Smooth muscle cell (in vitro differentiated cells): Measurements from ENCODE around the gene AP2A1. TPM values are rescaled to one million over a fixed set of nuclear protein-coding genes. Genes with fewer than 3 reads are reported as not detected.

ENCODE experiments used
- DNase-seq: peaks from one replicate; lab custom pipeline; 2025; ENCODE audit not compliant: unreplicated experiment; lab: John Stamatoyannopoulos, UW
- H2AFZ ChIP-seq: fragments of 200-600 bp; sonication (generic); 2 replicates; pipeline ENCODE4 v1.6.0; 2016; ENCODE audit warnings: antibody characterized with exemption, low read depth, mild to moderate bottlenecking
- H3F3A ChIP-seq: fragments of 200-600 bp; sonication (generic); 2 replicates; pipeline ENCODE4 v1.6.0; 2017; ENCODE audit warnings: antibody characterized with exemption, low read depth
- H3K27ac ChIP-seq: fragments of 200-600 bp; sonication (generic); 2 replicates; pipeline ENCODE4 v1.5.1; 2016; ENCODE audit warnings: low read depth, mild to moderate bottlenecking
- H3K27me3 ChIP-seq: fragments of 200-600 bp; sonication (generic); 2 replicates; pipeline ENCODE4 v1.6.1; 2016; ENCODE audit warnings: low read depth, mild to moderate bottlenecking
- H3K36me3 ChIP-seq: fragments of 200-600 bp; sonication (generic); 2 replicates; pipeline ENCODE4 v1.5.1; 2016; ENCODE audit warnings: low read depth
- H3K4me1 ChIP-seq: fragments of 200-600 bp; sonication (generic); 2 replicates; pipeline ENCODE4 v1.5.1; 2016; ENCODE audit warnings: low read depth
- H3K4me2 ChIP-seq: fragments of 200-600 bp; sonication (generic); 2 replicates; pipeline ENCODE4 v1.6.0; 2016; ENCODE audit warnings: mild to moderate bottlenecking
- H3K4me3 ChIP-seq: fragments of 200-600 bp; sonication (generic); 2 replicates; pipeline ENCODE4 v1.5.1; 2016; ENCODE audit warnings: mild to moderate bottlenecking
- H3K79me2 ChIP-seq: fragments of 200-600 bp; sonication (generic); 2 replicates; pipeline ENCODE4 v1.6.0; 2016; ENCODE audit warnings: low read depth, mild to moderate bottlenecking
- H3K9ac ChIP-seq: fragments of 200-600 bp; sonication (generic); 2 replicates; pipeline ENCODE4 v1.6.0; 2016; ENCODE audit warnings: low read depth
- H3K9me3 ChIP-seq: fragments of 200-600 bp; sonication (generic); replicated peaks from 2 replicates; pipeline ENCODE4 v1.5.1; 2016; ENCODE audit warnings: low read depth
- H4K20me1 ChIP-seq: fragments of 200-600 bp; sonication (generic); 2 replicates; pipeline ENCODE4 v1.6.0; 2016; ENCODE audit warnings: low read depth
- WGBS: methylation state at CpG from one replicate; pipeline ENCODE4 v1.1.7; 2016; ENCODE audit warnings: low lambda C conversion rate; 5-methylcytosine and 5-hydroxymethylcytosine counted together
- polyA plus RNA-seq: library from polyadenylated mRNA; unstranded; fragments of >200 nt; fragmentation: Nextera tagmentation; extraction: Ambion mirVana; gene quantifications from 2 replicates; pipeline ENCODE4 v1.2.1, GENCODE V29; 2016
- total RNA-seq: library from RNA; depleted of rRNA; stranded (reverse); fragments of >200 nt; gene quantifications from 2 replicates; pipeline ENCODE4 v1.2.3, GENCODE V29; 2014
- TF ChIP-seq, protein P1 (sequence below): fragments of 200-600 bp; sonication (generic); IDR thresholded peaks from 2 replicates; pipeline ENCODE4 v1.5.1; 2017; ENCODE audit warnings: borderline replicate concordance, mild to moderate bottlenecking, antibody characterized with exemption; ENCODE audit not compliant: insufficient read depth, poor library complexity, severe bottlenecking

AP2A1 gene
- total and polyA plus RNA-seq, 2 experiments from 2014 or later, result 57.7 to 65.2 TPM

DNA sequence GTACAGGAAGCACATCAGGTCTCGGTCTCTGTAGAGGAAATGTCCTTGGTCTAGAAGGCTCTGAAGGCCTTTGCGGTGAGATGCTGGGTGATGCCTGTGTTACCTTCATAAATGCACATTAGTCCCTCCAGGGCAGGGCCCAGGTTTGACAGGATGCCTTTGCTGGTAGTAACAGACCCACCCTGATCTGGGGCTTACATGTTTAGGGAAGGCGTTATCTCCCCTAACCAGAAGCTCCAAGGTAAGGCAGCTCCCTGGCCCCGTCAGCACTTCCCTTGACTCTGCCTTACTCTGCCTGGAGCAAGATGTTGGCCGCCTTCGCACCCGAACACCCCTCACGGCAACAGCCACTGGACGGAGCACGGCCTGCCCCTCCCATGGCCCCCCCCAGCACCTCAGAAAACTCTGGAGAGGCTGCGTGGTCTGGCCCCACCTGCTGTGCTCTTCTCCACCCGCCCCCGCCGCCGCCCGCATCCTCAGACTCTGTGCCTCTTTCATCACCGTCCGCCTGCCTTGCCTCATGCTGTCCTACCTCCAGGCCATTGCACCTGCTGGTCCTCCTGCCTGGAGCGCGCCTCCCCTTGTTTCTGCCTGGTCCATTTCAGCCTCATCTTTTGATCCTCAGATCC lies 9.1 kb downstream of the AP2A1 start:
- Histone ChIP-seq H3K79me2 (peaks cover 68% of the 10 kb centered on the region), H4K20me1 (peaks cover 90% of the 10 kb centered on the region), H3K4me1 (no peaks in the 10 kb centered on the region), H3F3A (no peaks in the 10 kb centered on the region), H2AFZ (no peak overlapping the region), H3K4me2 (no peak overlapping the region), H3K36me3 (no peaks in the 10 kb centered on the region), H3K9me3 (no peaks in the 10 kb centered on the region), H3K4me3 (no peak overlapping the region), H3K9ac (no peak overlapping the region), H3K27me3 (no peaks in the 10 kb centered on the region), H3K27ac (peak overlapping the region; percentile 38)
- WGBS, result 96% methylated on average over 14 of the region's 20 CpGs
- no peak for DNase-seq
- TF ChIP-seq, protein P1, sequence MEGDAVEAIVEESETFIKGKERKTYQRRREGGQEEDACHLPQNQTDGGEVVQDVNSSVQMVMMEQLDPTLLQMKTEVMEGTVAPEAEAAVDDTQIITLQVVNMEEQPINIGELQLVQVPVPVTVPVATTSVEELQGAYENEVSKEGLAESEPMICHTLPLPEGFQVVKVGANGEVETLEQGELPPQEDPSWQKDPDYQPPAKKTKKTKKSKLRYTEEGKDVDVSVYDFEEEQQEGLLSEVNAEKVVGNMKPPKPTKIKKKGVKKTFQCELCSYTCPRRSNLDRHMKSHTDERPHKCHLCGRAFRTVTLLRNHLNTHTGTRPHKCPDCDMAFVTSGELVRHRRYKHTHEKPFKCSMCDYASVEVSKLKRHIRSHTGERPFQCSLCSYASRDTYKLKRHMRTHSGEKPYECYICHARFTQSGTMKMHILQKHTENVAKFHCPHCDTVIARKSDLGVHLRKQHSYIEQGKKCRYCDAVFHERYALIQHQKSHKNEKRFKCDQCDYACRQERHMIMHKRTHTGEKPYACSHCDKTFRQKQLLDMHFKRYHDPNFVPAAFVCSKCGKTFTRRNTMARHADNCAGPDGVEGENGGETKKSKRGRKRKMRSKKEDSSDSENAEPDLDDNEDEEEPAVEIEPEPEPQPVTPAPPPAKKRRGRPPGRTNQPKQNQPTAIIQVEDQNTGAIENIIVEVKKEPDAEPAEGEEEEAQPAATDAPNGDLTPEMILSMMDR, result no peak

DNA sequence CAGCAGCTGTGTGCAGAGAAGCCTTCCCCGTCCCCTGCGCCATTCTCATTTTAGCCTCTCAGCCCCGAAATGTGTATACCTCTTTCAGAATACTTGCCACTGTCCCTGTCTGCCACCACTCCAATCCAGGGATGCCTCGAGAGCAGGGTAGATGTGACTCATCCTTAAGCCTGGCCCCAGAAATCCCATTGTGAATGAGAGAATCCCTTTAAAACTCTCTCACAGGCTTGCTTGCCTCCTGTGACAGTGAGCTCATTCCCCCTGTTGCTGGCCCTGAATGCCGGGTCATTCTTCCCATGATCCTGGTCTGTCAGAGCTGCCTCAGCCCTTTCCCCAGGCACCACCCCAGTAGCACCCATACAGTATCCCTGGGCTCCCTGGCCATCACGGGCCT lies 9.6 kb downstream of the AP2A1 start:
- Histone ChIP-seq H3F3A (no peaks in the 10 kb centered on the region), H3K27ac (no peak overlapping the region), H3K36me3 (no peaks in the 10 kb centered on the region), H3K9ac (no peak overlapping the region), H3K4me3 (no peak overlapping the region), H3K79me2 (peaks cover 64% of the 10 kb centered on the region), H3K4me1 (no peaks in the 10 kb centered on the region), H4K20me1 (peaks cover 94% of the 10 kb centered on the region), H3K9me3 (no peaks in the 10 kb centered on the region), H3K27me3 (no peaks in the 10 kb centered on the region), H2AFZ (no peak overlapping the region), H3K4me2 (no peak overlapping the region)
- TF ChIP-seq, protein P1, result no peak
- WGBS, result 84% methylated on average over 6 of the region's 6 CpGs
- DNase-seq, result no peak

DNA sequence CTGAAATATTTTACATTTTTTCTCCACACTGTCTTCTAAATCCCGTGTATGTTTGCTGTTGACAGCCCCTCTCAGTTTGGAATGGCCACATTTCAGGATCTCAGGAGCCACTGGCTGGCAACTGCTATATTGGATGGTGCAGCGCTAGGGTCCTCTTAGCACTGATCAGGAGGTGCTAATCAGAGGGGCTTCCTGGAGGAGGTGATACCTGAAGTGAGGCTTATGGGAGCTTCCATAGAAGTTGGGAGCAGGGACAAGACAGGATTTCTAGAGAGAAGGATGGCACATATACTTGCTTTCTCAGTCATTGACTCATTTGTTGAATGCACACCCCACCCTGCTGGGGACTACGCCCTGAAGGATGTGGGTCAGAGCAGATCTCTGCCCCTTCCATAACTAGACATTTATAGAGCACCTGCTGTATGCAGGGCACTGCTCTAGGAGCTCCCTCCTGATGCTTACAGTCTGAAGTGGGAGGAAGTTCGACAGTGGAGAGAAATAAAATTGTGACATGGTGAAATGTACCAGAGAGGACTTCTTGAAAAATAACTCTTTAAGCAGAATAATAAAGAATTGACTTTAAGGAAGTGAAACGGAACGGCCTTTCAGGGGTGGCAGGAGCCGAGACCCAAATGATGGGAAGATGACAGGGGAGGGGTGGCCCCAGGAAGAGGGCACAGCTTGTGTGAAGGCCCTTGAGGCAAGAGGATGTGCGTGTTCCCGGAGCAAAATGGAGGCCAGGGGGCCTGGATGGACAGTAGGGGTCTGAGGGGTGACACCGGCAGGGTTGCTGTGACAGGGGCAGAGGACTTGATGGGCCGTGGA lies 13.1 kb downstream of the AP2A1 start:
- Histone ChIP-seq H2AFZ (no peak overlapping the region), H4K20me1 (peaks cover 62% of the 10 kb centered on the region), H3K27ac (no peak overlapping the region), H3K9ac (no peak overlapping the region), H3K4me2 (no peak overlapping the region), H3K27me3 (no peaks in the 10 kb centered on the region), H3K4me3 (no peak overlapping the region), H3K36me3 (peaks cover 8% of the 10 kb centered on the region), H3K9me3 (no peaks in the 10 kb centered on the region), H3K4me1 (no peaks in the 10 kb centered on the region), H3K79me2 (peaks cover 35% of the 10 kb centered on the region), H3F3A (peaks cover 9% of the 10 kb centered on the region)
- TF ChIP-seq, protein P1, result no peak
- WGBS, result 95% methylated on average over 11 of the region's 11 CpGs
- DNase-seq, result no peak
